ENCODE results near the gene ETV6. TPM values are rescaled to one million over a fixed set of nuclear protein-coding genes. Genes with fewer than 3 reads are reported as not detected.
"Not testable (repeated sequence)": the region's sequence is repeated elsewhere in the genome, so short reads cannot be mapped to it uniquely, and the experiment has no call there.

ETV6 gene
- total RNA-seq, 2 donors from 2014 or later = 45.9 to 49.0 TPM

DNA sequence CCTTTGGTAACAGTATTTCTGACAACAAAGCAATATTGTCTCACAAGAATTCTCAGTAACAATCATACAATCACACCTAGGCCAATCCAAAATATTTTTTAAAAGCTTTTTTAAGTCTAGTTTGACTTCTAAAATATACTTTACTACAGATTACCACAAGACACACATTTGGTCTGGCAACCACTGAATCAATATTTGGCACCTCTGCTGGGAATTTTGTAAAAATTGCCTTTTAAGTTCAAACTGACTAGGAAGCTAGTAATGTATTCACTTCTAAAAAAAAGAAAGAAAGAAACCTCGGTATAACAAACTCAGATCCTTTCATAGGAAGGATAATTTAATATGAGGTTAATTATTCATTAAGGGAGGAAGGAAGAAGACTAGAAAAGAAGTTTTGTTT, 18.2 kb upstream of the ETV6 start:
- H3K4me3 Mint-ChIP-seq = no peak overlapping the region
- H3K36me3 Mint-ChIP-seq (ENCODE audit: low read depth) = no peaks in the 10 kb centered on the region
- H3K9me3 Mint-ChIP-seq = no peaks in the 10 kb centered on the region
- H3K4me1 Mint-ChIP-seq = no peaks in the 10 kb centered on the region
- no peak for ATAC-seq (replicated peaks)
- no peaks in the 10 kb centered on the region for H3K27me3 Mint-ChIP-seq
- H3K27ac Mint-ChIP-seq = no peak overlapping the region

GRCh38 chr12:11631881-11632280, 17.6 kb upstream of the ETV6 start:
- H3K9me3 Mint-ChIP-seq; ATAC-seq (replicated peaks); H3K4me3 Mint-ChIP-seq; H3K27ac Mint-ChIP-seq; H3K27me3 Mint-ChIP-seq; H3K36me3 Mint-ChIP-seq (ENCODE audit: low read depth); H3K4me1 Mint-ChIP-seq: not testable (repeated sequence)

DNA sequence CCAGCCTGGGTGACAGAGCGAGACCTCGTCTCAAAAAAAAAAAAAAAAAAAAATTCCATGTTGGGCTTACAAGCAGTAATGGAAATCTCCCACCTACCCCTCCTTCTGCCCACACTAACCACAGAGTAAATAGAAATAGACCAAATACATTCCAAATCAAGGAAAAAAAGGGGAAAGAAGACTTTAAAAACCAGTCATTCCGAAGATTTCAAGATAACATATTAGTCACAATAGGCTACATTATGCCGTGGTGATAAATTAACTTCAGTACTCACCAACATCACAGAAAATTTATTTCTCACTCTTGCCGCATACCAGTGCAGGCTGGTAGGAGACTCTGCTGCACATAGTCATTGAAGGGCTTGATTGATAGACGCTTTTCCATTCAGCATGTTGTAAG, 15.5 kb upstream of the ETV6 start:
- Mint-ChIP-seq H3K36me3 (ENCODE audit: low read depth) (no peaks in the 10 kb centered on the region), H3K4me1 (no peaks in the 10 kb centered on the region), H3K4me3 (no peak overlapping the region), H3K27me3 (no peaks in the 10 kb centered on the region), H3K9me3 (no peaks in the 10 kb centered on the region), H3K27ac (no peak overlapping the region)
- ATAC-seq (replicated peaks) = no peak

GRCh38 chr12:11635341-11635740, 14.1 kb upstream of the ETV6 start:
- ATAC-seq (replicated peaks) = no peak
- H3K4me1 Mint-ChIP-seq = no peaks in the 10 kb centered on the region
- H3K27ac Mint-ChIP-seq = no peak overlapping the region
- H3K36me3 Mint-ChIP-seq (ENCODE audit: low read depth) = no peaks in the 10 kb centered on the region
- H3K27me3 Mint-ChIP-seq = no peaks in the 10 kb centered on the region
- no peaks in the 10 kb centered on the region for H3K9me3 Mint-ChIP-seq
- H3K4me3 Mint-ChIP-seq = no peak overlapping the region

DNA sequence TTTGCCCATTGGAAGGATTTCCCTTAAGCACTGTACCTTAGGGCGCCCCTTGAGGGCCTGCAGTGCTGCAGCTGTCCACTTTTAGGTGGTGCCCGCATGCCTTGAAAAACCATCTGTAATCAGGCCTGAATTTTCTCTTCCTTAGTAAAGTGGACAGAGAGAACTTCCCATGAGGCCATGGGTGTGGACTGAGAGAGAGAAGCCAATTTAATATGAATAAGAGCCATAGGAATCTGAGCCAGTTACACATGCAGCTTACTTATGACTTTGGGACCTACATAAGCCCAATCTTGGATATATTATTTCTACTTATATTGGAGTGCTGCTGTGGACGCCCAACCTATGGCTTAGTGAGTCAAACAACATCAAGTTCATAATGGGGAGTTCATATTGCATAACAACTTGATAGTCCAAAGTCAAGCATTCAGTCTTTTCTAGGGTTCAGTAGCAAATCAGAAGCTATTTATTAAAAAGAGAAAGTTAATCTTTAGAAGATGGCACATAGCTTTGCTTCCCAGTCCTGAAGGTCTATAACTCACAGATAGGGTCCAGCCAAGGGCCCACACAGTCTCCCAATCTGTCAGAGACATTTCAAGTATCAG, 11.1 kb upstream of the ETV6 start:
- Mint-ChIP-seq H3K4me3 (no peak overlapping the region), H3K36me3 (ENCODE audit: low read depth) (no peaks in the 10 kb centered on the region), H3K27ac (no peak overlapping the region), H3K27me3 (no peaks in the 10 kb centered on the region), H3K9me3 (no peaks in the 10 kb centered on the region), H3K4me1 (no peaks in the 10 kb centered on the region)
- no peak for ATAC-seq (replicated peaks)

GRCh38 chr12:11639454-11639853, 10.0 kb upstream of the ETV6 start:
- no peaks in the 10 kb centered on the region for H3K36me3 Mint-ChIP-seq (ENCODE audit: low read depth)
- no peaks in the 10 kb centered on the region for H3K4me1 Mint-ChIP-seq
- no peak overlapping the region for H3K27ac Mint-ChIP-seq
- no peak overlapping the region for H3K4me3 Mint-ChIP-seq
- H3K27me3 Mint-ChIP-seq = no peaks in the 10 kb centered on the region
- H3K9me3 Mint-ChIP-seq = no peaks in the 10 kb centered on the region
- ATAC-seq (replicated peaks) = no peak

GRCh38 chr12:11641522-11641921, 8.0 kb upstream of the ETV6 start:
- Mint-ChIP-seq H3K27me3 (no peaks in the 10 kb centered on the region), H3K9me3 (no peaks in the 10 kb centered on the region), H3K36me3 (ENCODE audit: low read depth) (no peaks in the 10 kb centered on the region), H3K27ac (no peak overlapping the region), H3K4me1 (no peaks in the 10 kb centered on the region), H3K4me3 (no peak overlapping the region)
- no peak for ATAC-seq (replicated peaks)

- Mint-ChIP-seq H3K4me3 (no peak overlapping the region), H3K9me3 (no peaks in the 10 kb centered on the region)
Observed at GRCh38 chr12:11642785-11643184, 6.7 kb upstream of the ETV6 start.

DNA sequence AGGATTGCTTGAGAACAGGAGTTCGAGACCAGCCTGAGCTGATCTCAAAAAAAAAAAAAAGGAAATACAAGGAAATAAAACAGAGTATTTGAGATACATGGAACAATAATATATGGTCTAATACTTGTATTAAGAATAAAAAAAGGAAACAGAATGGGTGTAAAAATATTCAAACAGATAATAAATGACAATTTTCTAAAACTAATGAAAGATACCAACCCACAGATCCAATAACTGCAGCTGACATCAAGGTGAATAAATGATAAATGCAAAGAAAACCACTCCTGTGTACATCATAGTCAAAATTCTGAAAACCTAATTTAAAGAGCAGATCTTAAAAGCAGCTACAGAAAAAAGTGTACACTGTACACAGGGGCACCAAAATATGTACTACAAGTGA, 4.1 kb upstream of the ETV6 start:
- H3K4me3 Mint-ChIP-seq = no peak overlapping the region
- H3K27ac Mint-ChIP-seq = no peak overlapping the region
- ATAC-seq (replicated peaks) = no peak
- H3K9me3 Mint-ChIP-seq = no peaks in the 10 kb centered on the region
- H3K27me3 Mint-ChIP-seq = no peaks in the 10 kb centered on the region
- no peaks in the 10 kb centered on the region for H3K4me1 Mint-ChIP-seq
- peaks cover 12% of the 10 kb centered on the region for H3K36me3 Mint-ChIP-seq (ENCODE audit: low read depth)

More at GRCh38 chr12:11642785-11643184, 6.7 kb upstream of the ETV6 start:
- H3K27me3 Mint-ChIP-seq = no peaks in the 10 kb centered on the region
- ATAC-seq (replicated peaks) = no peak
- no peaks in the 10 kb centered on the region for H3K4me1 Mint-ChIP-seq
- H3K27ac Mint-ChIP-seq = no peak overlapping the region
- H3K36me3 Mint-ChIP-seq (ENCODE audit: low read depth) = no peaks in the 10 kb centered on the region

DNA sequence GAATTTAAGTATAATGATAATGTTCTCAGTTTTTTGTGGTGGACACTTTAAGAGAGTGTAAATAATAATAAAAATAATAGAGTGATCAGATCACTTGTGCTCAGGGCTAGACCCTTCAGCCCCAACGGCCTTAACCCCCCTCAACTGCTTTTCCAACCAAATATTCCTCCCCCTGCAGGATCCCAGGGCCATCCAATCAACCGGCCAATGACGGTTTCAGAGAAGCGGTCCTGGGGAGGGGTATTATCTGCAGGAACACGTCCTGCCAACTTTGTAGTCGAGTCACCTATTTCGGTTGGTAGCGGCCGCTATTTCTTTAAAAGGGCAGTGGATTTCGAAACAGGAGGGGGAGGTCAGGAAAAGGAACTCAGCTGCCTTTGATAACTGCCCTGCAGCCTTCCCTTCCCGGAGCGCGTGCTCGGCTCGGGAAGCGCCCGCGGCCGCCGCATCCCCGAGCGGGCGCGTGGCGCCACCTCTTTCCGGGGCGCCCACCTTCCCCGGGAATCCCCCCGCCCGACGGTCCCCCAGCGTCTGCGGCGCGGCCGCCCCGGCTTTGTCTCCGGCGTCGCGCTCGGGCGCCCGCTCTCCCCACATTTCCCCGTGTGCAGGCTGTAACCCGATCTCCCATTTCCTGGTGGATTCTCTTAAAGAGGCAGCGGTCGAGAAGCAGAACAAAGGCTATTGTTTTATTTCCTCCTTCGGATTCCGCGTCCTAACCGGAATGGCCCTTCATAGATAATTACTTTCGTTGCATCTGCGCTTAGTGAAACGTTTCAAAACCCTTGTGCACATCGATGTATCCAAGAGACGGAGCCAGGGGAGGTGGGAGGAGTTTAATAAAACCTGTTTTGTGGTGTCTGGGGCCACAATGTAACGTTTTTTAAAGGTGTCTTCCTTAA, 711 bp upstream of the ETV6 start:
- Mint-ChIP-seq H3K9me3 (no peaks in the 10 kb centered on the region), H3K4me1 (peaks cover 13% of the 10 kb centered on the region), H3K27ac (peak overlapping the region; percentile 96), H3K27me3 (no peaks in the 10 kb centered on the region), H3K4me3 (peak overlapping the region; percentile 92), H3K36me3 (ENCODE audit: low read depth) (peaks cover 45% of the 10 kb centered on the region)
- peak; percentile 22 for ATAC-seq (replicated peaks)

GRCh38 chr12:11650286-11651281, 1.1 kb downstream of the ETV6 start:
- Mint-ChIP-seq H3K9me3 (no peaks in the 10 kb centered on the region), H3K36me3 (ENCODE audit: low read depth) (peaks cover 50% of the 10 kb centered on the region), H3K27ac (peak overlapping the region; percentile 96), H3K27me3 (no peaks in the 10 kb centered on the region), H3K4me1 (peaks cover 18% of the 10 kb centered on the region), H3K4me3 (peak overlapping the region; percentile 92)
- ATAC-seq (replicated peaks) = peak; percentile 16

DNA sequence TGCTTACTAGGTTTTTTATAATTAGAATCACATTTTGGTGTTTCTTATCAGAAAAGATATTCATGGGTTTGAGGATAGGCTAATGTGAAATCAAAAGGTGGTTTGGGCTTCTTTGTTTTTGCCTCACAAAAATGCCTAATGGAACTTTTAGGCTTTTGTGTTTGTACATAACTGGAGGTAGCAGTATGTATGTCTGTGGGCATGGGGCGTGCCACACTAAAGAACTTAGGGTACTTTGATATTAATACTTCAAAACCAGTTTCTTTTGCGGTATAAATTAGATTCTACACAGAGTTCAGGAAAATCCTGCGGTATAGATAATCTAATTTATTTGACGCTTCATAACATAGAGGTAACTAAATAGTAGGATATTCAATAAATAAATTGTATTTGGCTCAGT, 1.9 kb downstream of the ETV6 start:
- H3K4me3 Mint-ChIP-seq = peak overlapping the region; percentile 92
- H3K36me3 Mint-ChIP-seq (ENCODE audit: low read depth) = peaks cover 58% of the 10 kb centered on the region
- H3K27me3 Mint-ChIP-seq = no peaks in the 10 kb centered on the region
- no peaks in the 10 kb centered on the region for H3K9me3 Mint-ChIP-seq
- no peak for ATAC-seq (replicated peaks)
- H3K4me1 Mint-ChIP-seq = peaks cover 24% of the 10 kb centered on the region
- H3K27ac Mint-ChIP-seq = peak overlapping the region; percentile 96

DNA sequence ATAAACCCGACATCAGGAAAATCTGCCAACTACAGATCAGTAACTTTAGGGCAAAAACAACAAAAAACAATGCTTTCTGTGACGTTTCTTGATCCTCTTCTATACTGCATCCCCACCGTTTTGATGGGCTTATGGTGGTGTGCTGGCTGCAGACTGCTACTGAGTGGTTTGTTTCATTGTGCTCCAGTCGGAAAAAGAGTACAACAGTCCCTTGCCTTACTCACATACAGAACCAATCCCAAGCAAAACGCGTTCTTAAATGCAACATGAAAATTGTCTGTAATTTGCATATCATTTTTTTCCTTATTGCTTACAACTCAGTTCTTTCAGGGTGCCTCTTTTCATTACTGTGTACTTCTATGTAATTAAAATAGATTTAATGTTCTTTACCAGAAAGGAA, 2.3 kb downstream of the ETV6 start:
- no peak for ATAC-seq (replicated peaks)
- peaks cover 62% of the 10 kb centered on the region for H3K36me3 Mint-ChIP-seq (ENCODE audit: low read depth)
- peak overlapping the region; percentile 92 for H3K4me3 Mint-ChIP-seq
- no peaks in the 10 kb centered on the region for H3K9me3 Mint-ChIP-seq
- H3K27ac Mint-ChIP-seq = peak overlapping the region; percentile 96
- no peaks in the 10 kb centered on the region for H3K27me3 Mint-ChIP-seq
- H3K4me1 Mint-ChIP-seq = peaks cover 28% of the 10 kb centered on the region

DNA sequence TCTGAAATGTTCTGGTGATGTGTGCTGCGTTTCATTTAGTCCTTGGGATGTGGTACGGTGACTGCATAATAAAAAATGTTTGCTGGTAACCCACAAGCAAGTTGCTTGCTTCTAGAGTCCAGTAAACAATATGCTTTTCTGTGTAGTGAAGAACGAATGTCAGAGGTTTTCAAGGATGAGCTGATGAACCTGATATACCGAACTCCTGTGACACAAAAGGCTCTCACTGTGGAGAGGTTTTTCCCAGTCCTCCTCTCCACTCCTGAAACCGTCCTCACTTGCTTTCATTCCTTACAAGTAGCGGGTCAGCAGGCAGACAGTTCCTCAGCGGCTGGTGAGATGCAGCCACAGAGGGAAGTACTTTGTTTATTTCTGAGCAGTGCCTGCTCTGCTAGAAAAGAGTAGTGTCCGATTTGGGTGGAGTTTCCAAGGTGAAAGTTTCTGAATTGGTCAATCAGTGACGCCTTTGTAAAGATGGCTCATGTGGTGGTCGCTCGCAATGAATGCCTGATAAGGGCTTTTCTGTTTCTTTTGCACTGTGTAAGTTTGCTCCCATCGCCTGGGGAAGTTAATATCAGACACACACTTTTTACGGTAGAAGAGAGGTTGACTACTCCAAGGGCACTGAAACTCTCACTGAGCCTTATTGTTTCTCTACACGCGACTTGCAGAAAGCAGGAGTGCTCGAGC, 3.0 kb downstream of the ETV6 start:
- Mint-ChIP-seq H3K4me1 (peaks cover 35% of the 10 kb centered on the region), H3K27me3 (no peaks in the 10 kb centered on the region), H3K4me3 (peak overlapping the region; percentile 92), H3K36me3 (ENCODE audit: low read depth) (peaks cover 69% of the 10 kb centered on the region), H3K9me3 (no peaks in the 10 kb centered on the region), H3K27ac (peak overlapping the region; percentile 96)
- peak; percentile 23 for ATAC-seq (replicated peaks)
